ENCODE results near the gene JAK1. TPM values are rescaled to one million over a fixed set of nuclear protein-coding genes. Genes with fewer than 3 reads are reported as not detected.

The JAK1 gene
- total and polyA plus RNA-seq, 2 experiments from 2014 or later = 8.0 to 19.5 TPM

DNA sequence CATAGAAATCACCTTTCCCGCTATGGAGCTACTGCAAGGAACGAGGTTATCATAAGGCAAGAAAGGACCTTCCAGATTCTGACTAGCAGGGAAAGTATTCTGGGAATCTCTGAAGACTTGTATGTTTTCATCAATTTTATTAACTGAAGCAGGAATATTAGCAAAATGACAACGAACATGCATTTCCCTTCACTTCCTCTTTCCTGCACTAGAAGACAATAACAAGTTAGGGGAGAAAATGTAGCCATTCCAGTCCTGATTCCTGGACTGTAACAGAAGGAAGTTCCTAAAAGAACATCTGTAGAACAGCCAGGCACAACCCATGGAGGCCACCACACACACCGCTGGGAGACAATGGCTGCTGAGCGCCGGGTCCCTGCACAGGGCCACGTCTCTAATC lies 114.7 kb downstream of the JAK1 start:
- H3K79me2 ChIP-seq (replicated peaks; ENCODE audit: insufficient read depth) = no peaks in the 10 kb centered on the region
- H3K9me2 ChIP-seq (ENCODE audit: insufficient read depth) = 0 out of 2 replicates have a peak, but pooled peaks cover 6% of the 10 kb centered on the region
- no peaks in the 10 kb centered on the region for H4K20me1 ChIP-seq (replicated peaks; ENCODE audit: insufficient read depth)
- peaks cover 4% of the 10 kb centered on the region; the same call in 2 of the 3 replicates for H3K4me1 Mint-ChIP-seq
- TF ChIP-seq ZNF331 (CRISPR knock-in tag; IDR thresholded peaks at IDR 0.05; ENCODE audit: low read depth) = no peak
- no peak for TF ChIP-seq STAT1 (IDR thresholded peaks at IDR 0.05; ENCODE audit: unreplicated experiment)
- TF ChIP-seq ZNF114 (CRISPR knock-in tag; IDR thresholded peaks at IDR 0.05) = no peak
- TF ChIP-seq JUNB (IDR thresholded peaks at IDR 0.05; ENCODE audit: unreplicated experiment) = no peak
- TF ChIP-seq REST (IDR thresholded peaks at IDR 0.05; ENCODE audit: unreplicated experiment) = no peak
- no peak for TF ChIP-seq ETS1 (IDR thresholded peaks at IDR 0.05)
- TF ChIP-seq, protein P1, sequence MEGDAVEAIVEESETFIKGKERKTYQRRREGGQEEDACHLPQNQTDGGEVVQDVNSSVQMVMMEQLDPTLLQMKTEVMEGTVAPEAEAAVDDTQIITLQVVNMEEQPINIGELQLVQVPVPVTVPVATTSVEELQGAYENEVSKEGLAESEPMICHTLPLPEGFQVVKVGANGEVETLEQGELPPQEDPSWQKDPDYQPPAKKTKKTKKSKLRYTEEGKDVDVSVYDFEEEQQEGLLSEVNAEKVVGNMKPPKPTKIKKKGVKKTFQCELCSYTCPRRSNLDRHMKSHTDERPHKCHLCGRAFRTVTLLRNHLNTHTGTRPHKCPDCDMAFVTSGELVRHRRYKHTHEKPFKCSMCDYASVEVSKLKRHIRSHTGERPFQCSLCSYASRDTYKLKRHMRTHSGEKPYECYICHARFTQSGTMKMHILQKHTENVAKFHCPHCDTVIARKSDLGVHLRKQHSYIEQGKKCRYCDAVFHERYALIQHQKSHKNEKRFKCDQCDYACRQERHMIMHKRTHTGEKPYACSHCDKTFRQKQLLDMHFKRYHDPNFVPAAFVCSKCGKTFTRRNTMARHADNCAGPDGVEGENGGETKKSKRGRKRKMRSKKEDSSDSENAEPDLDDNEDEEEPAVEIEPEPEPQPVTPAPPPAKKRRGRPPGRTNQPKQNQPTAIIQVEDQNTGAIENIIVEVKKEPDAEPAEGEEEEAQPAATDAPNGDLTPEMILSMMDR (conservative IDR thresholded peaks at IDR 0.05; ENCODE audit: low read depth in 2 of 2) = no peak
- TF ChIP-seq EZH2phosphoT487 (IDR thresholded peaks at IDR 0.05; ENCODE audit: unreplicated experiment) = no peak
- TF ChIP-seq CREB1 (CRISPR knock-in tag; IDR thresholded peaks at IDR 0.05; ENCODE audit: low read depth) = no peak
- TF ChIP-seq, protein P2, sequence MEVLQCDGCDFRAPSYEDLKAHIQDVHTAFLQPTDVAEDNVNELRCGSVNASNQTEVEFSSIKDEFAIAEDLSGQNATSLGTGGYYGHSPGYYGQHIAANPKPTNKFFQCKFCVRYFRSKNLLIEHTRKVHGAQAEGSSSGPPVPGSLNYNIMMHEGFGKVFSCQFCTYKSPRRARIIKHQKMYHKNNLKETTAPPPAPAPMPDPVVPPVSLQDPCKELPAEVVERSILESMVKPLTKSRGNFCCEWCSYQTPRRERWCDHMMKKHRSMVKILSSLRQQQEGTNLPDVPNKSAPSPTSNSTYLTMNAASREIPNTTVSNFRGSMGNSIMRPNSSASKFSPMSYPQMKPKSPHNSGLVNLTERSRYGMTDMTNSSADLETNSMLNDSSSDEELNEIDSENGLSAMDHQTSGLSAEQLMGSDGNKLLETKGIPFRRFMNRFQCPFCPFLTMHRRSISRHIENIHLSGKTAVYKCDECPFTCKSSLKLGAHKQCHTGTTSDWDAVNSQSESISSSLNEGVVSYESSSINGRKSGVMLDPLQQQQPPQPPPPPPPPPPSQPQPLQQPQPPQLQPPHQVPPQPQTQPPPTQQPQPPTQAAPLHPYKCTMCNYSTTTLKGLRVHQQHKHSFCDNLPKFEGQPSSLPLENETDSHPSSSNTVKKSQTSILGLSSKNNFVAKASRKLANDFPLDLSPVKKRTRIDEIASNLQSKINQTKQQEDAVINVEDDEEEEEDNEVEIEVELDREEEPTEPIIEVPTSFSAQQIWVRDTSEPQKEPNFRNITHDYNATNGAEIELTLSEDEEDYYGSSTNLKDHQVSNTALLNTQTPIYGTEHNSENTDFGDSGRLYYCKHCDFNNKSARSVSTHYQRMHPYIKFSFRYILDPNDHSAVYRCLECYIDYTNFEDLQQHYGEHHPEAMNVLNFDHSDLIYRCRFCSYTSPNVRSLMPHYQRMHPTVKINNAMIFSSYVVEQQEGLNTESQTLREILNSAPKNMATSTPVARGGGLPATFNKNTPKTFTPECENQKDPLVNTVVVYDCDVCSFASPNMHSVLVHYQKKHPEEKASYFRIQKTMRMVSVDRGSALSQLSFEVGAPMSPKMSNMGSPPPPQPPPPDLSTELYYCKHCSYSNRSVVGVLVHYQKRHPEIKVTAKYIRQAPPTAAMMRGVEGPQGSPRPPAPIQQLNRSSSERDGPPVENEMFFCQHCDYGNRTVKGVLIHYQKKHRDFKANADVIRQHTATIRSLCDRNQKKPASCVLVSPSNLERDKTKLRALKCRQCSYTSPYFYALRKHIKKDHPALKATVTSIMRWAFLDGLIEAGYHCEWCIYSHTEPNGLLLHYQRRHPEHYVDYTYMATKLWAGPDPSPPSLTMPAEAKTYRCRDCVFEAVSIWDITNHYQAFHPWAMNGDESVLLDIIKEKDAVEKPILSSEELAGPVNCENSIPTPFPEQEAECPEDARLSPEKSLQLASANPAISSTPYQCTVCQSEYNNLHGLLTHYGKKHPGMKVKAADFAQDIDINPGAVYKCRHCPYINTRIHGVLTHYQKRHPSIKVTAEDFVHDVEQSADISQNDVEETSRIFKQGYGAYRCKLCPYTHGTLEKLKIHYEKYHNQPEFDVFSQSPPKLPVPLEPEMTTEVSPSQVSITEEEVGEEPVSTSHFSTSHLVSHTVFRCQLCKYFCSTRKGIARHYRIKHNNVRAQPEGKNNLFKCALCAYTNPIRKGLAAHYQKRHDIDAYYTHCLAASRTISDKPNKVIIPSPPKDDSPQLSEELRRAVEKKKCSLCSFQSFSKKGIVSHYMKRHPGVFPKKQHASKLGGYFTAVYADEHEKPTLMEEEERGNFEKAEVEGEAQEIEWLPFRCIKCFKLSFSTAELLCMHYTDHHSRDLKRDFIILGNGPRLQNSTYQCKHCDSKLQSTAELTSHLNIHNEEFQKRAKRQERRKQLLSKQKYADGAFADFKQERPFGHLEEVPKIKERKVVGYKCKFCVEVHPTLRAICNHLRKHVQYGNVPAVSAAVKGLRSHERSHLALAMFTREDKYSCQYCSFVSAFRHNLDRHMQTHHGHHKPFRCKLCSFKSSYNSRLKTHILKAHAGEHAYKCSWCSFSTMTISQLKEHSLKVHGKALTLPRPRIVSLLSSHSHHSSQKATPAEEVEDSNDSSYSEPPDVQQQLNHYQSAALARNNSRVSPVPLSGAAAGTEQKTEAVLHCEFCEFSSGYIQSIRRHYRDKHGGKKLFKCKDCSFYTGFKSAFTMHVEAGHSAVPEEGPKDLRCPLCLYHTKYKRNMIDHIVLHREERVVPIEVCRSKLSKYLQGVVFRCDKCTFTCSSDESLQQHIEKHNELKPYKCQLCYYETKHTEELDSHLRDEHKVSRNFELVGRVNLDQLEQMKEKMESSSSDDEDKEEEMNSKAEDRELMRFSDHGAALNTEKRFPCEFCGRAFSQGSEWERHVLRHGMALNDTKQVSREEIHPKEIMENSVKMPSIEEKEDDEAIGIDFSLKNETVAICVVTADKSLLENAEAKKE (CRISPR knock-in tag; IDR thresholded peaks at IDR 0.05) = no peak
- TF ChIP-seq POLR2AphosphoS5 (IDR thresholded peaks at IDR 0.05; ENCODE audit: low read depth) = no peak
- no peak for TF ChIP-seq EZH2 (IDR thresholded peaks at IDR 0.05; ENCODE audit: low read depth, unreplicated experiment)
- TF ChIP-seq NANOG (IDR thresholded peaks at IDR 0.05; ENCODE audit: borderline replicate concordance) = no peak
- ATAC-seq (no peak), DNase-seq (ENCODE audit: low spot score) (no peak)
- no peak overlapping the region for H3K4me3 ChIP-seq
- no peaks in the 10 kb centered on the region for H3K27me3 ChIP-seq (ENCODE audit: insufficient read depth)
- H3K27ac ChIP-seq (ENCODE audit: low read depth) = no peak overlapping the region
- no peaks in the 10 kb centered on the region; the same call in 1 of the 2 replicates for H3K36me3 ChIP-seq (ENCODE audit: insufficient read depth)
- no peaks in the 10 kb centered on the region for H3F3A ChIP-seq (replicated peaks; ENCODE audit: low read depth)
- H3K27ac Mint-ChIP-seq = no peak overlapping the region
- peaks cover 10% of the 10 kb centered on the region for H3K27me3 Mint-ChIP-seq (ENCODE audit: insufficient read depth, low read depth, poor library complexity)
- H3K4me3 Mint-ChIP-seq = no peak overlapping the region
- H3K4me1 ChIP-seq (ENCODE audit: insufficient read depth) = no peaks in the 10 kb centered on the region
- no peak overlapping the region for H3K4me2 ChIP-seq
- H3K36me3 Mint-ChIP-seq (ENCODE audit: low read depth) = peaks cover 8% of the 10 kb centered on the region; the same call in 2 of the 3 replicates
- H3K9me3 Mint-ChIP-seq = no peaks in the 10 kb centered on the region; the same call in 2 of the 3 replicates
- H2AFZ ChIP-seq = no peak overlapping the region

Data from GM23338 (cell line).